ENCODE data around the gene ICAM1.

ICAM1 gene

GRCh38 chr19:10243606-10244005 is 27.3 kb upstream of the ICAM1 start:
- no peak for DNase-seq (ENCODE audit: low spot score)

DNA sequence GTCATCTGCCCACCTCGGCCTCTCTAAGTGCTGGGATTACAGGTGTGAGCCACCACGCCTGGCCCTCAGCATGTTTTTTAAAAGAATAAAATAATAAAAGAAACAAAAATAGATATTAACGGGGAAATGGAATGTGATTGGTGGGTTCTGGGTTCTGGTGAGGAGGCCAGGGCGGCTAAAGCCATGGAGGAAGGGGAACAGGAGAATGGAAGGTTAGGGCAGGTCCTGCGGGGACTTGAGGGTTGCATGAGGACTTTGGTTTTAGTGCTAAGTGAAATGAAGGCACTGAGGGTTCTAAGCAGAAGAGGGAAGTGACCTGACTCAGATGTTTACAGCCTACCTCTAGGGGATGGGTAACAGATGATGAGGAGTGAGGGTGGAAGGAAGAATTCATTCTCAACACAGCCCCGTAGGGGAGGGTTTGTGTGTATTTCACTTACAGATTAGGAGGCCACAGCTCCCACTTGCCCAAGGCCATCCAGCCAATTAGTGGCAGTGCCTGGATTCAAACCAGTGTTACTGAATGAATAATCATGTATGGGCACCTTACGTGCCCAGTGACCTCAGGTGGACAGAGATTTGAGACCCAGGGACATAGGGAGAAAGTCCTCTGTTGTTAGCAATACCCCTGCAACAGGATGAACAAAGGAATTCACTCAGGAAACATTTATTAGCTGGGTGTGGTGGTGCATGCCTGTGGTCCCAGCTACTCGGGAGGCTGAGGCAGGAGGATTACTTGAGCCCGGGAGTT is 25.6 kb upstream of the ICAM1 start:
- DNase-seq (ENCODE audit: low spot score), result peak; percentile 82

DNA sequence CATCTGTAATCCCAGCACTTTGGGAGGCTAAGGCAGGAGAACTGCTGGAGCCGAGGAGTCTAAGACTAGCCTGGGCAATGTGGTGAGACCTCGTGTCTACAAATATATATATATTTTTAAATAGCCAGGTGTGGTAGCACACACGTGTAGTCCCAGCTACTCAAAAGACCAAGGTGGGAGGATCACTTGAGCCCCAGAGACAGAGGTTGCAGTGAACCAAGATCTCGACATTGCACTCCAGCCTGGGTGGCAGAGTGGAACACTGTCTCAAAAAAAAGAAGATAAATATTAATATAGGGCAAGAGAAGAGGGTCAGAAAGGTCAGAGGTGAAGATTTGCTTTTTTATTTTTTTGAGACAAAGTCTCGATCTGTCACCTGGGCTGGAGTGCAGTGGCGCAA is 24.4 kb upstream of the ICAM1 start:
- peak; percentile 66 for DNase-seq (ENCODE audit: low spot score)

DNA sequence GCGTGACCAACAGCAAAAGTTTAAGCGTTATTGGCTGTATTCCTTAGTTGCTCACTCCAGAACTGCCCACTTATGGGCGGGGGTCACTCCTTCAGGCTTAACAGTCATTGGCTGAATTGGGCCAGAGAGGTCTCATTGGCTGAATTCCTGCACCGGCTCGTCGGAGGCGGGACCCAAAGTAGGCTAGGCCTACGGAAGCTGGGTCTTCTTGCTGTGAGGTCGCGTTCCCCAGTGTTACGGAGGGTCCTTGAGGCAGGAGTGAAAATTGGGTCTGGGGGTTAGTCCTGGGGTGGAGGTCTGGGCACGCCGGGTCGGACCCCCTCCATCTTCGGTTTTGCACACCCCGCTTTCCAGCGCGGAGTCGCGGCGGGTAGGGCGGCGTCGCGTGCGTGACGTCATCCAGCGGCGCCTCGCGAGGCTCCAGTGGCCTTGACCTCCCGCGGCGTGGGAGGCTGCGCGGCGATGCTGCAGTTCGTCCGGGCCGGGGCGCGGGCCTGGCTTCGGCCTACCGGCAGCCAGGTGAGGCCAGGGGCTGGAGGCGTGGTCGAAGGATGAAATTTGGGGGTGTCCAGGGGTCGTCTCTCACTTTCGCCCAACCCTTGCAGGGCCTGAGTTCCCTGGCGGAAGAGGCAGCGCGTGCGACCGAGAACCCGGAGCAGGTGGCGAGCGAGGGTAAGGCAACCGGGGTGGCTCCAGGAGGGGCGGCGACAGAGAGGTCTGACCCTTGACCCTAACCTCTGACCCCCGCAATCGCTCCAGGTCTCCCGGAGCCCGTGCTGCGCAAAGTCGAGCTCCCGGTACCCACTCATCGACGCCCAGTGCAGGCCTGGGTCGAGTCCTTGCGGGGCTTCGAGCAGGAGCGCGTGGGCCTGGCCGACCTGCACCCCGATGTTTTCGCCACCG is 18.9 kb upstream of the ICAM1 start, which contains the start of gene MRPL4:
MRPL4 (plus strand) TSS at position 423 of the 903 bp plus-strand sequence; CDS start at position 463, 40 bp downstream.
- peak; percentile 99 for DNase-seq (ENCODE audit: low spot score)

GRCh38 chr19:10252707-10253106 is 18.2 kb upstream of the ICAM1 start:
- DNase-seq (ENCODE audit: low spot score), result peak; percentile 25

GRCh38 chr19:10254244-10254643 is 16.7 kb upstream of the ICAM1 start:
- DNase-seq (ENCODE audit: low spot score), result no peak

- DNase-seq (ENCODE audit: low spot score), result no peak
These were observed 15.6 kb upstream of the ICAM1 start for GRCh38 chr19:10255358-10255757.

DNA sequence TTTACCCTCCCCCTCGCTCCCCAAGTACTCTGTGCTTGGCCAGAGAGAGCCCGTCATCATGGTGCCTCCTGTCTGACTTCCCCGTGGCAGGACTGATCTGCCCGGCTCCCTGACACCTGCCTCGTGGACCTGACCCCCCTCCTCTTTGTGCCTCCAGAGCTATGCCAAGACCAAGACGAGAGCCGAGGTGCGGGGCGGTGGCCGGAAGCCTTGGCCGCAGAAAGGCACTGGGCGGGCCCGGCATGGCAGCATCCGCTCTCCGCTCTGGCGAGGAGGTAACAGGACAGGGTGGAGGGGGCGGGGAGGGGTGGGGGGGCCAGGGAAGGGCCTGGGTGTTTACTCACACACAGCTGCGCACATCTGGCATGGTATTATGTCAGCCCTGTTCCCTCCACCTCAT is 14.4 kb upstream of the ICAM1 start:
- DNase-seq (ENCODE audit: low spot score), result no peak

GRCh38 chr19:10256970-10257615 is 13.8 kb upstream of the ICAM1 start:
- no peak for DNase-seq (ENCODE audit: low spot score)

DNA sequence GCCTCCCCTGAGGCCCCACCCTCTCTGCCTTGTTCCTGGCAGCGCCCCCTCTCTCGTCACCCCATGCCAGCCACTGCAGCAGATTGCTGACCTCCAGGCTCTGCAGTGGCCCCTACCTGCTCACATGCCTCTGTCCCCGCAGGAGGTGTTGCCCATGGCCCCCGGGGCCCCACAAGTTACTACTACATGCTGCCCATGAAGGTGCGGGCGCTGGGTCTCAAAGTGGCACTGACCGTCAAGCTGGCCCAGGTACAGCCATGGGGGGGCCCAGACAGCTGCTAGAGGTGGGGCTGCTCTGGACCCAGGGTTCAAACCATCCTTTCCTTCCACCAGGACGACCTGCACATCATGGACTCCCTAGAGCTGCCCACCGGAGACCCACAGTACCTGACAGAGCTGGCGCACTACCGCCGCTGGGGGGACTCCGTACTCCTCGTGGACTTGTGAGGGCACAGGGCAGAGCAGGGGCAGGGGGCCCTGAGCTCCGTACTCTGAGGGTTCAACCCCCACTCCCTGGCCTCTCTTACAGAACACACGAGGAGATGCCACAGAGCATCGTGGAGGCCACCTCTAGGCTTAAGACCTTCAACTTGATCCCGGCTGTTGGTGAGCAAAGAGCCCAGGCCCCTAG is 12.7 kb upstream of the ICAM1 start:
- DNase-seq (ENCODE audit: low spot score), result no peak

DNA sequence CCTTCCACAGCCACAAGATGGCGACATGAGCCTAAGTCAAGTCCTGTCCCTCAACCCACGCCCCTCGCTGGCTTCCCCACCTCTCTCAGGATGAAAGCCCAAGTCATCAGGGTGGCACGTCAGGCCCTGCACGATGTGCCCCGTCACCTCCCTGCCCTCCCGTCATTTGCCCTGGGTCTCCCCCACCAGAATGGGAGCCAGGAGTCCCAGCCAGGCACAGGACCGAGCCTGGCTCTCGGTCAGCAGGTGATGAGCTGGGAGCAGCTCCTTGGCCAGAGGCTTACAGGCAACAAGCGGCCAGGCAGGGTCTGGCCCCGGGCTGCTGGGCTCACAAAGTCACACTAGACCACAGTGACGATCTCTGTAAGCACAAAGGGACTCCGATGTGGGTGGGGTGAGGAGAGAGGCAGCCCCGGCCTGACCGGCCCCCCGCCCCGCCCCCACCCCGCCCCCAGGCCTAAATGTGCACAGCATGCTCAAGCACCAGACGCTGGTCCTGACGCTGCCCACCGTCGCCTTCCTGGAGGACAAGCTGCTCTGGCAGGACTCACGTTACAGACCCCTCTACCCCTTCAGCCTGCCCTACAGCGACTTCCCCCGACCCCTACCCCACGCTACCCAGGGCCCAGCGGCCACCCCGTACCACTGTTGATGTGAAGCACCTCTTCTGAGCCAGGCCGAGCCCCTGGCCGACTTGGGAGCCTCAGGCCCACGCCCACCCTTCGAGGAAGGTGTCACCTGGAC is 11.6 kb upstream of the ICAM1 start:
- peak; percentile 96 for DNase-seq (ENCODE audit: low spot score)

DNA sequence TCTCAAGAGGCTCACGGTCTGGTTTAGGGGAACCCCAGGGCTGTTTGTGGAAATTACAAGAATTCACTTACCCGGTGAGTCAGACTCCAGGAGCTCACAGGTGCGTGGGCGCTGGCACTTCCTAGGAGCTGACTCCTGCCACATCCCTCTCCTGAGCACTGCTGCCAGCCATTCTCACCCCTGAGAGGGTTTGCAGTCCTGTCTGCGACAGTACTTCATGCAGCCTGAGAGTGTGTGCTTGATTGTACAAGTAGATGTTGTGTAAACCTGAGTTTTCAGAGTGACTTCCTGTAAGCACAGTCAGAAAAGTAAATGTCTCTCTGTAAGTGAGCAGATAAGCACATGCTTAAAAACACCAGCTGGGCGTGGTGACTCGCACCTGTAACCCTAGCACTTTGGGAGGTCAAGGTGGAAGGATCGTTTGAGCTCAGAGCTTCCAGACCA is 10.8 kb upstream of the ICAM1 start:
- DNase-seq (ENCODE audit: low spot score), result no peak

- no peak for DNase-seq (ENCODE audit: low spot score)
These were observed 8.1 kb upstream of the ICAM1 start for GRCh38 chr19:10262771-10263170.

GRCh38 chr19:10266706-10267105 is 4.2 kb upstream of the ICAM1 start:
- no peak for DNase-seq (ENCODE audit: low spot score)

- no peak for DNase-seq (ENCODE audit: low spot score)
These were observed 2.8 kb upstream of the ICAM1 start for GRCh38 chr19:10268071-10268470.

DNA sequence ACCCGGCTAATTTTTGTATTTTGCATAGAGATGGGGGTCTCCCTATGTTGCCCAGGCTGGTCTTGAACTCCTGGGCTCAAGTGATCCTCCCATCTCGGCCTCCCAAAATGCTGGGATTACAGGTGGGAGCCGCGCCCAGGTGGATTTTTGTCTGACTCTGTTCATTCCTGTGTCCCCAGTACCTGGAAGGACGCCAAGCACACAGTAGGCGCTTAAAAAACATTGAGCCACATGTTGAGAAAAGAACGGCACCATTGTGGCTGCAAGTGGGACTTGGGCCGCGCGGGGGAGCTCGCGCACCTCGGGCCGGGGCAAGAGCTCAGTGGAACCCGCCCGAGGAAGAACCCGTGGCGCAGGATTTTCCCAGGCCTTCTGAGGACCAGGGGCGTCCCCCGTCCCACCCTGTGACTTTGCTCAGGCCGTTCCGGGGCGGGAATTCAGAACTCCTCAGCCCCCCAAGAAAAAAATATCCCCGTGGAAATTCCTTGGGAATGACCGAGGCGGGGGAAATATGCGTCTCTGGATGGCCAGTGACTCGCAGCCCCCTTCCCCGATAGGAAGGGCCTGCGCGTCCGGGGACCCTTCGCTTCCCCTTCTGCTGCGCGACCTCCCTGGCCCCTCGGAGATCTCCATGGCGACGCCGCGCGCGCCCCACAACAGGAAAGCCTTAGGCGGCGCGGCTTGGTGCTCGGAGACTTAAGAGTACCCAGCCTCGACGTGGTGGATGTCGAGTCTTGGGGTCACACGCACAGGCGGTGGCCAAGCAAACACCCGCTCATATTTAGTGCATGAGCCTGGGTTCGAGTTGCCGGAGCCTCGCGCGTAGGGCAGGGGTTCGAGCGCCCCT is 1.4 kb upstream of the ICAM1 start:
- peak; percentile 85 for DNase-seq (ENCODE audit: low spot score)

GRCh38 chr19:10270180-10270615 is 722 bp upstream of the ICAM1 start:
- DNase-seq (ENCODE audit: low spot score), result peak; percentile 71

GRCh38 chr19:10271543-10272086 is 695 bp downstream of the ICAM1 start:
- DNase-seq (ENCODE audit: low spot score), result peak; percentile 90

DNA sequence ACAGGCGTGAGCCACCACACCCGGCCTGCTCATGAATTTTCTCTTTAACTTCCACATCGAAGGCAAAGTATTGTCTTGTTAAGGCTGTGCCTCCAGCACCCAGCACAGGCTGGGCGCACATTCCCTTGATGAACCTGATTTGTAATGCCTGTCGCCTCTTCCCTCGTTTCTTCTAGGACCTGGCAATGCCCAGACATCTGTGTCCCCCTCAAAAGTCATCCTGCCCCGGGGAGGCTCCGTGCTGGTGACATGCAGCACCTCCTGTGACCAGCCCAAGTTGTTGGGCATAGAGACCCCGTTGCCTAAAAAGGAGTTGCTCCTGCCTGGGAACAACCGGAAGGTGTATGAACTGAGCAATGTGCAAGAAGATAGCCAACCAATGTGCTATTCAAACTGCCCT is 3.7 kb downstream of the ICAM1 start:
- DNase-seq (ENCODE audit: low spot score), result no peak
